GM12878 (cell line): ENCODE results near the gene RSF1. TPM values are rescaled to one million over a fixed set of nuclear protein-coding genes. Genes with fewer than 3 reads are reported as not detected.

Experiments
- ATF2 ChIP-seq: IDR thresholded peaks from 2 replicates; pipeline ENCODE4 v1.6.1; 2012; ENCODE audit warnings: low read length, inconsistent platforms
- ATF3 ChIP-seq: IDR thresholded peaks from 2 replicates; pipeline ENCODE4 v1.6.1; 2011; ENCODE audit warnings: low read depth, mild to moderate bottlenecking, low read length, moderate library complexity, borderline replicate concordance; ENCODE audit errors: extremely low read depth
- BHLHE40 ChIP-seq, 2 experiments: fragments of 450-650 bp in 1 of 2; IDR thresholded peaks; 2 replicates each; pipeline ENCODE4 v1.6.1; 2011 to 2017; ENCODE audit warnings: low read depth in 2 of 2, borderline replicate concordance in 1 of 2, improper control_type of control experiment in 1 of 2, low read length in 1 of 2, mild to moderate bottlenecking in 1 of 2
- BMI1 ChIP-seq: fragments of 450-650 bp; IDR thresholded peaks from 2 replicates; pipeline ENCODE4 v1.6.1; 2016; ENCODE audit warnings: mild to moderate bottlenecking, moderate library complexity, borderline replicate concordance
- CHD1 ChIP-seq: IDR thresholded peaks from 2 replicates; pipeline ENCODE4 v1.6.1; 2012; ENCODE audit warnings: low read depth, low read length, improper control_type of control experiment
- FOS ChIP-seq: IDR thresholded peaks from 3 replicates; pipeline ENCODE4 v1.6.1; 2011; ENCODE audit warnings: borderline replicate concordance; ENCODE audit not compliant: insufficient read length; ENCODE audit errors: extremely low read depth
- HSF1 ChIP-seq: fragments of 150-350 bp; IDR thresholded peaks from 2 replicates; pipeline ENCODE4 v1.6.1; 2014; ENCODE audit warnings: mild to moderate bottlenecking, low read depth, low read length
- JUNB ChIP-seq: IDR thresholded peaks from 2 replicates; pipeline ENCODE4 v1.6.1; 2016; ENCODE audit warnings: antibody characterized with exemption, mild to moderate bottlenecking
- RELB ChIP-seq: fragments of 450-650 bp; IDR thresholded peaks from 2 replicates; pipeline ENCODE4 v1.6.1; 2017; ENCODE audit warnings: low read depth, mild to moderate bottlenecking, moderate library complexity
- SIN3A ChIP-seq: IDR thresholded peaks from 2 replicates; pipeline ENCODE4 v1.6.1; 2012; ENCODE audit warnings: low read depth, low read length, improper control_type of control experiment
- SMARCA5 ChIP-seq: fragments of 450-650 bp; IDR thresholded peaks from 2 replicates; pipeline ENCODE4 v1.6.1; 2017; ENCODE audit warnings: mild to moderate bottlenecking
- SREBF1 ChIP-seq: IDR thresholded peaks from 2 replicates; pipeline ENCODE4 v1.6.1; 2012; ENCODE audit warnings: mild to moderate bottlenecking, low read length
- SRF ChIP-seq, 2 experiments: IDR thresholded peaks; 2 replicates each; pipeline ENCODE4 v1.6.1; 2011; ENCODE audit warnings: low read depth in 2 of 2, low read length in 2 of 2, mild to moderate bottlenecking in 1 of 2, moderate library complexity in 1 of 2
- TBL1XR1 ChIP-seq: IDR thresholded peaks from 2 replicates; pipeline ENCODE4 v1.6.1; 2012; ENCODE audit warnings: low read depth, low read length, improper control_type of control experiment
- WRNIP1 ChIP-seq: IDR thresholded peaks from 2 replicates; pipeline ENCODE4 v1.6.1; 2011; ENCODE audit warnings: low read depth, low read length, improper control_type of control experiment, borderline replicate concordance
- polyA plus RNA-seq, 11 experiments: library from polyadenylated mRNA; depleted of rRNA in 4 of 11; unstranded in 6 of 11; stranded (reverse) in 5 of 11; fragments of >200 nt; fragmentation: Nextera tagmentation in 4 of 11; fragmentation: Illumina TruSeq in 1 of 11; extraction: Ambion mirVana in 4 of 11; extraction: Trizol in 1 of 11; gene quantifications; 1 replicate in 1 of 11; 2 replicates in 10 of 11; pipeline versions ENCODE4 v1.2.1 to v1.2.3, GENCODE V29; 2011 to 2016; ENCODE audit warnings: inconsistent platforms in 2 of 11, missing spikeins in 2 of 11, low read depth in 1 of 11
- total RNA-seq, 4 experiments: library from RNA; depleted of rRNA in 3 of 4; stranded (reverse); fragments of >200 nt in 3 of 4; fragmentation: Illumina TruSeq in 1 of 4; extraction: Trizol in 1 of 4; gene quantifications; 2 replicates each; pipeline versions ENCODE4 v1.2.1 to v1.2.3, GENCODE V29; 2013 to 2021
- TF ChIP-seq, protein P1 (sequence below): fragments of 450-650 bp; conservative IDR thresholded peaks from 2 replicates; pipeline ENCODE4 v1.6.1; 2017; ENCODE audit warnings: mild to moderate bottlenecking, moderate library complexity
- TF ChIP-seq, protein P2 (sequence below): fragments of 450-650 bp; formaldehyde crosslinking; IDR thresholded peaks from 2 replicates; pipeline ENCODE4 v1.5.0; 2022; ENCODE audit warnings: mild to moderate bottlenecking, missing genetic modification characterization
- TF ChIP-seq, protein P3 (sequence below): fragments of 450-650 bp; IDR thresholded peaks from 2 replicates; pipeline ENCODE4 v1.6.1; 2016; ENCODE audit warnings: mild to moderate bottlenecking

The RSF1 gene
- total and polyA plus RNA-seq, 10 of the 15 experiments (the other 5 are each of a cell fraction or from before 2014, with no cell fraction given), result 9.0 to 45.3 (median 30.0) TPM

DNA sequence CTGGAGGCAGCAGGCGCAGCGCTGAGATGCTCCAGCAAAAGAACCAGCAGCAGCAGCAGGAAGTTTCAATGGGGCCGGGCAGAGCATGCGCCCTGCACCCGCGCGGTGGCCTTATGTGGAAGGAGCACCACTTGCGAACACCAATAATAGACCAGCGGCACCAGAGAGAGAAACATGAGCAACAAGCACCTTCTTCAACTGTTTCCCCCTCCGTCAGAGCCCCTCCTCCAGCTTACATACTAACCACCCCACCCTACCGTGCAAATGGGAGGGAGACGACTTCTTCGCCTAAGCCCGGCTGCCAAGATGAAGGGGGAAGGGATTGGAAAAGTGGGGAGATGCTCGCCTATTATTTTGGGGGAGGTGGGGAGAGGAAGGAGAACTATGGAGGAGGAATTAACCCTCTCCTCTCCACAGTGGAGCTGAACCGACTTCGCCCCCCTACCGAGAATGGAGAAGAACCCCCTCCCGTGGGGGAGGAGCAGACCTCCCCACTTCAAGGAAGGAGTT lies 1.1 kb downstream of the RSF1 start (continued):
- TF ChIP-seq WRNIP1 (no peak), ATF3 (no peak), BMI1 (no peak), CHD1 (no peak), JUNB (no peak), HSF1 (no peak), ATF2 (no peak), SRF (IDR thresholded peaks at IDR 0.05; ENCODE audit: low read depth in 2 of 2, low read length in 2 of 2) (peak; percentile 49 to 60; a peak in 3 of 4 replicates), SIN3A (peak; percentile 26; the same call in 1 of the 2 replicates), TBL1XR1 (no peak), FOS (no peak), RELB (peak; percentile 59), SMARCA5 (no peak), SREBF1 (no peak), BHLHE40 (IDR thresholded peaks at IDR 0.05; ENCODE audit: borderline replicate concordance in 1 of 2, low read depth in 2 of 2, low read length in 1 of 2) (no peak)
- TF ChIP-seq, protein P1, sequence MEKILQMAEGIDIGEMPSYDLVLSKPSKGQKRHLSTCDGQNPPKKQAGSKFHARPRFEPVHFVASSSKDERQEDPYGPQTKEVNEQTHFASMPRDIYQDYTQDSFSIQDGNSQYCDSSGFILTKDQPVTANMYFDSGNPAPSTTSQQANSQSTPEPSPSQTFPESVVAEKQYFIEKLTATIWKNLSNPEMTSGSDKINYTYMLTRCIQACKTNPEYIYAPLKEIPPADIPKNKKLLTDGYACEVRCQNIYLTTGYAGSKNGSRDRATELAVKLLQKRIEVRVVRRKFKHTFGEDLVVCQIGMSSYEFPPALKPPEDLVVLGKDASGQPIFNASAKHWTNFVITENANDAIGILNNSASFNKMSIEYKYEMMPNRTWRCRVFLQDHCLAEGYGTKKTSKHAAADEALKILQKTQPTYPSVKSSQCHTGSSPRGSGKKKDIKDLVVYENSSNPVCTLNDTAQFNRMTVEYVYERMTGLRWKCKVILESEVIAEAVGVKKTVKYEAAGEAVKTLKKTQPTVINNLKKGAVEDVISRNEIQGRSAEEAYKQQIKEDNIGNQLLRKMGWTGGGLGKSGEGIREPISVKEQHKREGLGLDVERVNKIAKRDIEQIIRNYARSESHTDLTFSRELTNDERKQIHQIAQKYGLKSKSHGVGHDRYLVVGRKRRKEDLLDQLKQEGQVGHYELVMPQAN, result peak; percentile 20; the same call in 1 of the 2 replicates
- TF ChIP-seq, protein P2, sequence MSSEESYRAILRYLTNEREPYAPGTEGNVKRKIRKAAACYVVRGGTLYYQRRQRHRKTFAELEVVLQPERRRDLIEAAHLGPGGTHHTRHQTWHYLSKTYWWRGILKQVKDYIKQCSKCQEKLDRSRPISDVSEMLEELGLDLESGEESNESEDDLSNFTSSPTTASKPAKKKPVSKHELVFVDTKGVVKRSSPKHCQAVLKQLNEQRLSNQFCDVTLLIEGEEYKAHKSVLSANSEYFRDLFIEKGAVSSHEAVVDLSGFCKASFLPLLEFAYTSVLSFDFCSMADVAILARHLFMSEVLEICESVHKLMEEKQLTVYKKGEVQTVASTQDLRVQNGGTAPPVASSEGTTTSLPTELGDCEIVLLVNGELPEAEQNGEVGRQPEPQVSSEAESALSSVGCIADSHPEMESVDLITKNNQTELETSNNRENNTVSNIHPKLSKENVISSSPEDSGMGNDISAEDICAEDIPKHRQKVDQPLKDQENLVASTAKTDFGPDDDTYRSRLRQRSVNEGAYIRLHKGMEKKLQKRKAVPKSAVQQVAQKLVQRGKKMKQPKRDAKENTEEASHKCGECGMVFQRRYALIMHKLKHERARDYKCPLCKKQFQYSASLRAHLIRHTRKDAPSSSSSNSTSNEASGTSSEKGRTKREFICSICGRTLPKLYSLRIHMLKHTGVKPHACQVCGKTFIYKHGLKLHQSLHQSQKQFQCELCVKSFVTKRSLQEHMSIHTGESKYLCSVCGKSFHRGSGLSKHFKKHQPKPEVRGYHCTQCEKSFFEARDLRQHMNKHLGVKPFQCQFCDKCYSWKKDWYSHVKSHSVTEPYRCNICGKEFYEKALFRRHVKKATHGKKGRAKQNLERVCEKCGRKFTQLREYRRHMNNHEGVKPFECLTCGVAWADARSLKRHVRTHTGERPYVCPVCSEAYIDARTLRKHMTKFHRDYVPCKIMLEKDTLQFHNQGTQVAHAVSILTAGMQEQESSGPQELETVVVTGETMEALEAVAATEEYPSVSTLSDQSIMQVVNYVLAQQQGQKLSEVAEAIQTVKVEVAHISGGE (CRISPR knock-in tag), result no peak
- TF ChIP-seq, protein P3, sequence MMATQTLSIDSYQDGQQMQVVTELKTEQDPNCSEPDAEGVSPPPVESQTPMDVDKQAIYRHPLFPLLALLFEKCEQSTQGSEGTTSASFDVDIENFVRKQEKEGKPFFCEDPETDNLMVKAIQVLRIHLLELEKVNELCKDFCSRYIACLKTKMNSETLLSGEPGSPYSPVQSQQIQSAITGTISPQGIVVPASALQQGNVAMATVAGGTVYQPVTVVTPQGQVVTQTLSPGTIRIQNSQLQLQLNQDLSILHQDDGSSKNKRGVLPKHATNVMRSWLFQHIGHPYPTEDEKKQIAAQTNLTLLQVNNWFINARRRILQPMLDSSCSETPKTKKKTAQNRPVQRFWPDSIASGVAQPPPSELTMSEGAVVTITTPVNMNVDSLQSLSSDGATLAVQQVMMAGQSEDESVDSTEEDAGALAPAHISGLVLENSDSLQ, result no peak
